GM15510 (cell line): ENCODE data around the gene HOXB9.

ENCODE experiments used
- POLR2A ChIP-seq: IDR thresholded peaks from 3 replicates; pipeline ENCODE4 v1.6.1; 2011; ENCODE audit warnings: borderline replicate concordance; ENCODE audit not compliant: insufficient read length; ENCODE audit errors: extremely low read depth

HOXB9 gene

GRCh38 chr17:48579760-48580554 lies 46.2 kb downstream of the HOXB9 start:
- no peak for TF ChIP-seq POLR2A

GRCh38 chr17:48579471-48579759 lies 46.7 kb downstream of the HOXB9 start:
- no peak for TF ChIP-seq POLR2A

- TF ChIP-seq POLR2A: peak; percentile 46
These were observed 47.3 kb downstream of the HOXB9 start for GRCh38 chr17:48578616-48579470.

- no peak for TF ChIP-seq POLR2A
These were observed 48.1 kb downstream of the HOXB9 start, which contains the start of gene HOXB4 for GRCh38 chr17:48577946-48578615. Gene HOXB4, minus strand, starts transcription at chr17:48578350. Its CDS starts 31 bp downstream, at chr17:48578319.

GRCh38 chr17:48577330-48577945 lies 48.7 kb downstream of the HOXB9 start:
- TF ChIP-seq POLR2A: no peak

- no peak for TF ChIP-seq POLR2A
These were observed 49.5 kb downstream of the HOXB9 start for GRCh38 chr17:48576479-48577309.

- no peak for TF ChIP-seq POLR2A
These were observed 50.3 kb downstream of the HOXB9 start for GRCh38 chr17:48575673-48576478.

GRCh38 chr17:48575066-48575582 lies 51.0 kb downstream of the HOXB9 start:
- no peak for TF ChIP-seq POLR2A

- no peak for TF ChIP-seq POLR2A
These were observed 51.6 kb downstream of the HOXB9 start for GRCh38 chr17:48574505-48575065.

GRCh38 chr17:48571826-48572417 lies 54.2 kb downstream of the HOXB9 start:
- no peak for TF ChIP-seq POLR2A
